ENCODE data around the gene CASP10. TPM values are rescaled to one million over a fixed set of nuclear protein-coding genes. Genes with fewer than 3 reads are reported as not detected.

The CASP10 gene
- total and polyA plus RNA-seq, 2 of the 13 experiments (the other 11 are each of a cell fraction or from before 2014, with no cell fraction given), result 22.2 to 23.8 TPM

- TF ChIP-seq, protein P1, sequence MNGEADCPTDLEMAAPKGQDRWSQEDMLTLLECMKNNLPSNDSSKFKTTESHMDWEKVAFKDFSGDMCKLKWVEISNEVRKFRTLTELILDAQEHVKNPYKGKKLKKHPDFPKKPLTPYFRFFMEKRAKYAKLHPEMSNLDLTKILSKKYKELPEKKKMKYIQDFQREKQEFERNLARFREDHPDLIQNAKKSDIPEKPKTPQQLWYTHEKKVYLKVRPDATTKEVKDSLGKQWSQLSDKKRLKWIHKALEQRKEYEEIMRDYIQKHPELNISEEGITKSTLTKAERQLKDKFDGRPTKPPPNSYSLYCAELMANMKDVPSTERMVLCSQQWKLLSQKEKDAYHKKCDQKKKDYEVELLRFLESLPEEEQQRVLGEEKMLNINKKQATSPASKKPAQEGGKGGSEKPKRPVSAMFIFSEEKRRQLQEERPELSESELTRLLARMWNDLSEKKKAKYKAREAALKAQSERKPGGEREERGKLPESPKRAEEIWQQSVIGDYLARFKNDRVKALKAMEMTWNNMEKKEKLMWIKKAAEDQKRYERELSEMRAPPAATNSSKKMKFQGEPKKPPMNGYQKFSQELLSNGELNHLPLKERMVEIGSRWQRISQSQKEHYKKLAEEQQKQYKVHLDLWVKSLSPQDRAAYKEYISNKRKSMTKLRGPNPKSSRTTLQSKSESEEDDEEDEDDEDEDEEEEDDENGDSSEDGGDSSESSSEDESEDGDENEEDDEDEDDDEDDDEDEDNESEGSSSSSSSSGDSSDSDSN (CRISPR knock-in tag; IDR thresholded peaks at IDR 0.05), result peak; percentile 48
- TF ChIP-seq KLF12 (CRISPR knock-in tag; IDR thresholded peaks at IDR 0.05; ENCODE audit: borderline replicate concordance) (no peak), ZNF737 (CRISPR knock-in tag; IDR thresholded peaks at IDR 0.05; ENCODE audit: borderline replicate concordance) (no peak), ZBTB7B (CRISPR knock-in tag; IDR thresholded peaks at IDR 0.05) (0 out of 2 replicates have a peak, but pooled peaks have one; percentile 43), PHF8 (CRISPR knock-in tag; IDR thresholded peaks at IDR 0.05) (peak; percentile 48; the same call in 1 of the 2 replicates), EP300 (IDR thresholded peaks at IDR 0.05; ENCODE audit: low read depth in 2 of 2, low read length in 2 of 2) (no peak; a peak in 1 of 4 replicates), EP300 (CRISPR knock-in tag; IDR thresholded peaks at IDR 0.05; ENCODE audit: borderline replicate concordance) (no peak; the same call in 1 of the 2 replicates), JDP2 (CRISPR knock-in tag; IDR thresholded peaks at IDR 0.05; ENCODE audit: borderline replicate concordance) (no peak), ZNF414 (CRISPR knock-in tag; IDR thresholded peaks at IDR 0.05) (no peak), ZNF839 (CRISPR knock-in tag; IDR thresholded peaks at IDR 0.05; ENCODE audit: borderline replicate concordance) (no peak), MBD4 (IDR thresholded peaks at IDR 0.05; ENCODE audit: borderline replicate concordance, low read length) (no peak), ZBTB1 (CRISPR knock-in tag; IDR thresholded peaks at IDR 0.05; ENCODE audit: borderline replicate concordance) (no peak), ZBTB34 (CRISPR knock-in tag; IDR thresholded peaks at IDR 0.05) (no peak), RAD51 (IDR thresholded peaks at IDR 0.05; ENCODE audit: borderline replicate concordance) (no peak), SP5 (CRISPR knock-in tag; IDR thresholded peaks at IDR 0.05; ENCODE audit: borderline replicate concordance, low read depth) (no peak), ISX (CRISPR knock-in tag; conservative IDR thresholded peaks at IDR 0.05) (0 out of 2 replicates have a peak, but pooled peaks have one; percentile 44)
- TF ChIP-seq, protein P2, sequence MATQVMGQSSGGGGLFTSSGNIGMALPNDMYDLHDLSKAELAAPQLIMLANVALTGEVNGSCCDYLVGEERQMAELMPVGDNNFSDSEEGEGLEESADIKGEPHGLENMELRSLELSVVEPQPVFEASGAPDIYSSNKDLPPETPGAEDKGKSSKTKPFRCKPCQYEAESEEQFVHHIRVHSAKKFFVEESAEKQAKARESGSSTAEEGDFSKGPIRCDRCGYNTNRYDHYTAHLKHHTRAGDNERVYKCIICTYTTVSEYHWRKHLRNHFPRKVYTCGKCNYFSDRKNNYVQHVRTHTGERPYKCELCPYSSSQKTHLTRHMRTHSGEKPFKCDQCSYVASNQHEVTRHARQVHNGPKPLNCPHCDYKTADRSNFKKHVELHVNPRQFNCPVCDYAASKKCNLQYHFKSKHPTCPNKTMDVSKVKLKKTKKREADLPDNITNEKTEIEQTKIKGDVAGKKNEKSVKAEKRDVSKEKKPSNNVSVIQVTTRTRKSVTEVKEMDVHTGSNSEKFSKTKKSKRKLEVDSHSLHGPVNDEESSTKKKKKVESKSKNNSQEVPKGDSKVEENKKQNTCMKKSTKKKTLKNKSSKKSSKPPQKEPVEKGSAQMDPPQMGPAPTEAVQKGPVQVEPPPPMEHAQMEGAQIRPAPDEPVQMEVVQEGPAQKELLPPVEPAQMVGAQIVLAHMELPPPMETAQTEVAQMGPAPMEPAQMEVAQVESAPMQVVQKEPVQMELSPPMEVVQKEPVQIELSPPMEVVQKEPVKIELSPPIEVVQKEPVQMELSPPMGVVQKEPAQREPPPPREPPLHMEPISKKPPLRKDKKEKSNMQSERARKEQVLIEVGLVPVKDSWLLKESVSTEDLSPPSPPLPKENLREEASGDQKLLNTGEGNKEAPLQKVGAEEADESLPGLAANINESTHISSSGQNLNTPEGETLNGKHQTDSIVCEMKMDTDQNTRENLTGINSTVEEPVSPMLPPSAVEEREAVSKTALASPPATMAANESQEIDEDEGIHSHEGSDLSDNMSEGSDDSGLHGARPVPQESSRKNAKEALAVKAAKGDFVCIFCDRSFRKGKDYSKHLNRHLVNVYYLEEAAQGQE (IDR thresholded peaks at IDR 0.05; ENCODE audit: borderline replicate concordance in 1 of 2, low read depth in 1 of 2, low read length in 2 of 2), result no peak; a peak in 1 of 4 replicates
- TF ChIP-seq, protein P3, sequence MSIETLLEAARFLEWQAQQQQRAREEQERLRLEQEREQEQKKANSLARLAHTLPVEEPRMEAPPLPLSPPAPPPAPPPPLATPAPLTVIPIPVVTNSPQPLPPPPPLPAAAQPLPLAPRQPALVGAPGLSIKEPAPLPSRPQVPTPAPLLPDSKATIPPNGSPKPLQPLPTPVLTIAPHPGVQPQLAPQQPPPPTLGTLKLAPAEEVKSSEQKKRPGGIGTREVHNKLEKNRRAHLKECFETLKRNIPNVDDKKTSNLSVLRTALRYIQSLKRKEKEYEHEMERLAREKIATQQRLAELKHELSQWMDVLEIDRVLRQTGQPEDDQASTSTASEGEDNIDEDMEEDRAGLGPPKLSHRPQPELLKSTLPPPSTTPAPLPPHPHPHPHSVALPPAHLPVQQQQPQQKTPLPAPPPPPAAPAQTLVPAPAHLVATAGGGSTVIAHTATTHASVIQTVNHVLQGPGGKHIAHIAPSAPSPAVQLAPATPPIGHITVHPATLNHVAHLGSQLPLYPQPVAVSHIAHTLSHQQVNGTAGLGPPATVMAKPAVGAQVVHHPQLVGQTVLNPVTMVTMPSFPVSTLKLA (IDR thresholded peaks at IDR 0.05), result peak; percentile 21; the same call in 1 of the 2 replicates
These were observed 75.2 kb downstream of the CASP10 start (continued) for GRCh38 chr2:201257956-201258665.

Data from HepG2 (cell line).